GM18502 (cell line): ENCODE results near the gene LINS1.
"Not testable (repeated sequence)": the region's sequence is repeated elsewhere in the genome, so short reads cannot be mapped to it uniquely, and the experiment has no call there.

Experiments
- ATAC-seq: cut with Tn5 transposase; IDR thresholded peaks from one replicate; pipeline ENCODE4 v1.9.1; 2021; ENCODE audit warnings: mild to moderate bottlenecking; ENCODE audit not compliant: unreplicated experiment, poor library complexity

LINS1 gene

DNA sequence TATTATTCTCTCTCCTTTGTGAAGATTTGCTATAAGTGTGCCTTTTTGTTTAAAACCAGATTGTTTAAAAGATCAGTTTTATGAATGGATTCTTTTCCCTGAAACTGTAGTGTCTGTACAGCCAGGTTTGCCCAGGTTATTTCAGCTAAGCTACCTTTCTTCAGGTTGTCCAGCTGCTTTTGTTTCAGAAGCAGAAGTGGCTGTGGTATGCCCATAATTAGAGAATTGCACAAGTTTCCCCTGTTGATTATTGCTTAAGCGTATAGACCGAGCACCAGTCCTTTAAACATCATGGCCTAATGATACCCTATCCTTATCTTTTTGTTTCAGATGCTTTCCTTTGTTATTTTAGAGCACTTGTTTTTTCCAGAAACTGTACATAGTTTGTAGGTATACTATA lies 10.6 kb upstream of the LINS1 start:
- no peak for ATAC-seq

DNA sequence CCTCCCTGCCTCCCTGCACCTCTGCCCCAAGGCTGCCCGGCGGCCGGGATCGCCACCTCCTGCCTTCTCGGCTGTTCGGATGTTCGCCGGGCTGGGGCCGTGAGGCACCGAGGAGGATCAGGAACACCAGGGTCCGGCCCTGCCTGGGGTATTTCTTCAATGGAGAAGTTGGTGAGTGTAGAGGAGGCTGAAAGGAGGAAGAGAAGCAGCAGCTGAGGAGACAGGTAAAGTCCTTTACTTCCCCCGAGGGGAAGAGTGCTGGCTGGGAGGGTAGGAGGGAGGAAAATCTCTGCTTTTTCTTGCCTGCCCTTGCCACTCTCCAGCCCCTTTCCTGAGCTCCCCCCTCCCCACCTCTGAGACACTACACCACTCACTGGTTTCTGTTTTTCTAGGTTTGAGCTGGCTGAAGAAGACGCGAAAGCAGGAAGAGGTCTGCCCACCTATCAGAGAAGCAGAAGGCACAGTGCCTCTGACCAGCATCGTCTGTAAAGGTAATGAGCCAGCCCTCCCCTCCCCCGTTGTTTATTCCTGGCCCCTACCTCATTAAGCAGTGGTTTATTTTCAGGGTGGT lies 924 bp upstream of the LINS1 start:
- ATAC-seq = peak; percentile 47

DNA sequence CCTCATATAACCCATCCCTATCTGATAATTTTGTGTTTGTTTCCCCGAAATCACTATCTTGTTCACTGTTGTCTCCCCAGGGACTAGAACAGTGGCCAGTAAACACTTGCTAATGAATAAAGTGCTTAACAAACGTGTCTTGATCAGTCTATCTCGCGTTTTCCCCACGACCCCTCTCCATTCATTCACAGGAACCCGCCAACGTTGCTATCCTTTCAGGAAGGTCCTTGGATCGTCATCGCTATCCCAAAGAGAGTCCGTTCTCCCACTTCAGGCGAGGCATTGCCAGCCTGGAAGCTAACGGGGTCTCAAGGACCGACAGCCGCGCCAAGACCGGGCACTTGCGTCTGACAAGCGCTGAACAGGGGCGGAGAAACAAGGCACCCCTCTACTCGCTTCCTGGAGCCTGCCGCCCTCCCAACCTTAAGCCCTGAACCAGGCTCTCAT lies 344 bp downstream of the LINS1 start:
- ATAC-seq = peak; percentile 16

DNA sequence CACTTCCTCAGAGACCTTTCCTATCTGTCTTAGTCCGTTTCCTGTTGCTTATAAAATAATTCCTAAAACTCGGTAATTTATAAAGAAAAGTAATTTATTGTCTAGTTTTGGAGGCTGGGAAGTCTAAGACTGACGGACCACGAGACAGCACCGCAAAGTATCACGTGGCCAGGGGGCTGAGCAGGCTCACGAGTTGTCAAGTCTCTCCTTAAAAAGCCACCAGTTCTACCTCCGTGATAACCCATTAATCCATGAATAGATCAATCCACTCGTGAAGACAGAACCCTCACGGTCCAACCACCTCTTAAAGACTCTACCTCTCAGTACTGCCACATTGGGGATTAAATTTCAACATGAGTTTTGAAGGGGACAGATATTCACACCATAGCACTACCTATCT lies 821 bp downstream of the LINS1 start:
- ATAC-seq = no peak

DNA sequence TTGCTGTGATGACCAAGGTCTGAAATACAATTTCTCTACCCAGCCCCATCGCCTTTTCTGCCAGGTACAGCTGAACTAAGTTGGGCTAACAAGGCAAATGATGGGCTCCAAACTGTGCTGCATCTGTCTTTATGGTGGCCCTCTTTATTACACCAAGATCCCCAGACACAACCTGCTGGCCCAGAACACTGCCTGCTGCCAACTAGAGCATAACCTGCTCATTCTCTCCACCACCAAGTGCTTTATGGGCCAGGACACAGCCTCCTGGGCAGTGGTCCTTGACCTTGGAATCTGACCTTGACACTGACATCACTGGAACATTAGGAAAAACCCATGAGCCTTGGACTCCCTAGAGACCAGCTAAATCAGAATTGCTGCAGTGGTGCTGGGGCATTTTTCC lies 3.3 kb downstream of the LINS1 start:
- ATAC-seq = no peak

DNA sequence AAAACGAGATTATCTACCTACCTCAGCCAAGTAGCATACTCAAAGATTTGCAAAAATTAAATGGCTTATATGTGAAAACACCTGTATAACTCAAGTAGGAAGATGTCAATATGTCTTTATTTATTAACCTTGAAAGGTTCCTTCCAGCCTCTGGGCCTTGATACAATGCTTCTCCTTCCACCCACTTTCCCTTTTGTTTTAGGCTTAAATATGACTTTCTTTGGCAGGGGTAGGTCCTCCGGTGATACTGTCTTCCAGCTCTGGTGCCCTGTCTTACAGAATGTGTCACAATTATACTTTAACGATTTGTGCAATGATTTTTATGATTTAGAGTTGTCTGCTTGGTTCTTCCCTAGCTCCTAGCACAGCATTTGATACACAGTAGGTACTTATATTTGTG lies 4.1 kb downstream of the LINS1 start:
- ATAC-seq = no peak

DNA sequence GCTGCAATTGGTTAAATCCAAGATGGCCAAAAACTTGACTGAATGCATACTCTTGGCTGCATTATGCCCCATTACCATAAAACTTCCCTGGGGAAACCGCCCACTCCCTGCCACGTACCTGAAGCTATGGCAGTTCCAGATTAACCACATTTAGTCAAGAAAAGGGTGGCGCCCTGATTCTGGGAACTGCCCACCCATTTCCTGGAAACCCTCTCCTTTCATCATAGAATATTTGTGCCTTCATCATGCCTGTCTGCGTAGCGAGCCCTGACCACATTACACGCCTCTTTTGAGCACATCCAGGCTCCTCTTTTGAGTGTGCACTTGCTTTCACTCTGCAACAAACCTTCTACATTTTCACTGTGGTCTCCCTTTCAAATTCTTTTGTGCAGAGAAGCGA lies 5.2 kb downstream of the LINS1 start:
- ATAC-seq = peak; percentile 88

DNA sequence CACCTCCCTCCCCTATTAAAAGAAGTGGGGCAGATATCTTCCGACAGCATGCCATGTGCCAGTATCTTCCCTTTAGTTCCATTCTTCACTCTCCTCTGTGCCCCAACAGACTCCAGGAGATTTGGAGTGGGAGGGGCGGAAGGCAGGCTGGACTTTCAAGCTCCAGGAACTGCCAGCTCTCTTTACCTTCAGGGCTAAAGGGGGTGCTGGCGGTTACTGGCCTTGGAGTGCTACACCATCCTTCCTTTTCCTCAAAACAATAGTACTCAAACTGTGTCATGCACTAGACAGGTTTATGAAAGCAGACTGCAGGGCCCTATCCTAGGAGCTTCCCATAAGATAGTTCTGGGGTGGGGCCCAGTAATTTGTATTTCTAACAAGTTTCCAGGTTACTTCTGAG lies 6.0 kb downstream of the LINS1 start:
- ATAC-seq = no peak

DNA sequence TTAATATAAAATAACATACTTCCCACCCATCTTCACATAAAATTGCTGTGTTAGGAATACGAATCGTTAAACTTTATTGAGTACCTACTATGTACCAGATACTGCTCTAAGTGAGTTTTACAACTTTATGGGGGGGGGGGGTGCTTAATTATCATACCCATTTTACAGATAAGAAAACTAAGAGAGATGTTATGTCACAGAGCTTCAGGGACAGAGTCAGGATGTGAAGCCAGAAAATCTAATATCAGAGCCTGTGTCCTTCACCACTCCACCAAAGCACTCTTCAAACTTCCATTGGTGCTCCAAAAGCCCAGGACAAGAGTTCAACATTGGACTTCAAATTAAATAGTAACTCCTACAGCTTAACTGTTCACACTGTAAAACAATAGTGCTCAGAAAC lies 8.6 kb downstream of the LINS1 start:
- ATAC-seq = no peak

DNA sequence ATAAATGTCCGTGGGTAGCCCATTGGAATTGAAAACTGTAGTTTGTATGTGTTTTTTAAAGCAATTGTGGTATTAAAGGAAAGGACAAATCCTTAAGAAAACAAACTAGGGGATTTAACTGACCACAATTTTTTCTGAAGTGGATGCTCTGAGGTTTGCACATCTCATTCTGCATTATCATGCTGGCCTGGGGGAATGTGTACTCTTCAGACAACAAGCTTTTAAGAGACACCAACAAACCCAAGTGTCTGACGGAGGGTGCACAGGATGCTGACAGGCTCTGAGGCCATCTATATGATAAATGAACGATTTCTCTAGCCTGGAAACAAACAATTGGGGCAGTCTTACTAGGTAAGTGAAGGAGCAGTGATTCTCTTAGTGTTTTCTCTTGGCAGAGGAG lies 9.1 kb downstream of the LINS1 start:
- no peak for ATAC-seq

DNA sequence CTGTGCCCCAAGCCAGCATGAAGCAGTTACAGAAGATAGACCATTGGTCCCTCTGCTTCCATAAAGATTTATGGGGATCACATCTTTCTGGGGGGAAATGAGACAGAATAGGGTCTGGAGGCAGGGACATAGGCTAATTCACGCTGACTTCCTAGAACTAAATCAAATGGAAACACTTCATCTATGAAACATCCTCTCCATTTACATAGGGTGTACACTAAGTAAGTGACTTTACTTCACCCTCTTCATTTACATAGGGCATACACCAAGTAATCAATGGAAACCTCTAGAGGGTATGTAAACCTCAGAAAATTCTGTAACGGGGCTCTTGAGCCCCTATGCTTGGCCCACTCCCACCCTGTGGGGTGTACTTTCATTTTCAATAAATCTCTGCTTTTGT lies 10.1 kb downstream of the LINS1 start:
- no peak for ATAC-seq

DNA sequence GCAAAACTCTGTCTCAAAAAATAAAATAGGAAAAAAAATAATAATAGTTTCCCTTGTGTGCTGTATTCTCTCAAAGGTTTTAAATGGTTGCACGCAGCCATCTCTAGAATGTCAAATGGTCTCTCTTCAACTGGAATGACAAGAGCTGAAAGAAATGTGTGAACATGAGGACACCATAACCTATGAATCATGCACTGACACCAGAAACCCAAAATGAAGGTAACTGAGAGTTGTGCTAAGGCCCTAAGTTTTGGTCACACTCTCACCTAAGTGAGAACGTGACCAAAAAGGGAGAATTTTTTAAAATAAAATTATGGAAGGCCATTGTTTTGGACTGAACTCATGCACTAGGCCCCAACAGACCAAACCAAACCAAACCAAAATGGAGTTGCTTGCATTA lies 10.8 kb downstream of the LINS1 start:
- not testable (repeated sequence) for ATAC-seq

DNA sequence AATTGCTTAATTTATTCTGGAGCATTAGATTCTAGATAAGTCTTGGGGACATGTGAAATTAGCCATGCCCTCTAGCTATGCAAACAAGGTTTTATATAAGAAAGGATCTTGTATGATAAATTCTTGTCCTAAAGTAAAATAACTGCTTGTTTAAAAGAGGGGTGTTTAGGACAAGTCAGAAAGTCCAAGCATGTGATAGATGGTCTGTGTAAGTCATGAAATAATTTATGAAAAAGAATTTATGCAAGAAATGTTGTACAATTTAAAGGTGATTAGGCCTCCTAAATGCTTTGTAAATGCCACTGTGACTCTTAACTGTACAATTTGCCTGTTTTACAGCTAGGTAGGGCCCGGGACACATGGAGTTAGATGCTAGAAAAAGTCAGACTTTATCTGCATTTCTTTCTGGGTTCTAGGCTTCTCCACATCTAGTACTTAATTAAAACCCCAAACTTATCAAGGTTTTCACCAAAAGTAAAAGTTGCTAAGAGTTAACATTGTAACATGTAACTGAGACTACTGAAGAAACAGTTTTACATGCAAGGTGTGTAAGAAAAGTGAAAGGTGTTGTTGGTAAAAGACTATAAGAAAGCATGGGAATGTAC lies 13.2 kb downstream of the LINS1 start:
- ATAC-seq = no peak

DNA sequence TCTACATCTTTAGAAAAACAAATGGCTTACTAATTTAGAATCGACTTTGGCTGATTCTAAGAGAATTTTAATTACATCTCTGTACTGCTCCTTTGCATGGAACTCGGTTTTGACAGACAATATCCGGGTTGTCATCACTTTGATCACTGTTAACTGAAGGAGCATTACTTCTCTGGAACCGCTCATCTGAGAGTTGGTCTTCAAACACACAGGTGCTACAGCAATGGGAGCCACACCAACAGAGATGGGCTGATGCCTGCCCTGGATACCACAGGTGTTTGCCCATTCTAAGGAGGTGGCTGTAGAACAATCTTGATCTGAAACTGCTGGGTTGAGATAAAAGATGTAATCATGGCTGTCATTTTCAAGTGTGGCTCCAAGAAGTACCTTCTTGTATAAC lies 21.6 kb downstream of the LINS1 start:
- no peak for ATAC-seq

DNA sequence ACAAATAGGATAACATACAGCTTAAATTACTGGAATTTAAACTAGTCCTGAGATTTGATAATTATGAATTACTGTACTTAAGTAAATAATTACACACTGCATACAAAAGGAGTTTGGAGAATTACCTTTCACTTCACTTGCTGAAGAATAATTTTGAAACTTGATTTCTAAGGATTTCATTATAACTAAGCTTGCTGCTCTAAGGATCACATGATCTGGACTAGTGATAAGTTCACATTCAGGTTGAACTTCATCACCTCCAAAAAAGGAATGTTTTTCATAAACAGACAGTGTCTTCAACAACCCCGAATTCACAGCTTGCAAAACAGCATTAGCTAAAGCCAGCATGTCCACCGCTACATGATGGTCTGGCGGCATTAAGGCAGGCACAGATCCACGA lies 28.5 kb downstream of the LINS1 start:
- no peak for ATAC-seq

DNA sequence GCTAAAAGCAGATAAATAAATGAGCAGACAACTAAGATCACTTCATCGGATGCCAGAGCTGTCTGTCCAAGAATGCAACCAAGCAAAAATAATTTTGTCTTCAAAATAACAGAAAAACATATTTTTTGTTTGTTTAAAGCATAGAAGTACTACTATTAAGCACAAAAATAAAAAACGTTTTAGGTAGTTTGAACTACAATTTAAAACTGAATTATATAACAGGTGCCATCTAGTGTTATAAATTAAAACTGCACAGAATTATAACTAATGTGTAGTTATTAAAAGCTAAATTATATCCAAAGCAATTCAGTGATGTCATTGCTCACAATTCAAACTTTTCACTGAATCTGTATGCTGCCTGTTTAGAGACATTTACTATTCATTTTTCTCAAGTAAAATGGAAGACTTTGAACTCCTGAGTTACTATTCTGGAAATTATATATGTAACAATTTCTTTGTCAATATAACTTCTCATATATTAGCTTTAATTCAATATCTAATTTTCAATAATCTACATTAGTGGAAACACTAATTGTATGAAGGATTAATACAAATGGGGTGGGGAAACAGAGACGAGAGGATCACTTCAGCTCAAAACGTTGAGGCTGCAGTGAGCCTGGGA lies 29.5 kb downstream of the LINS1 start:
- no peak for ATAC-seq

DNA sequence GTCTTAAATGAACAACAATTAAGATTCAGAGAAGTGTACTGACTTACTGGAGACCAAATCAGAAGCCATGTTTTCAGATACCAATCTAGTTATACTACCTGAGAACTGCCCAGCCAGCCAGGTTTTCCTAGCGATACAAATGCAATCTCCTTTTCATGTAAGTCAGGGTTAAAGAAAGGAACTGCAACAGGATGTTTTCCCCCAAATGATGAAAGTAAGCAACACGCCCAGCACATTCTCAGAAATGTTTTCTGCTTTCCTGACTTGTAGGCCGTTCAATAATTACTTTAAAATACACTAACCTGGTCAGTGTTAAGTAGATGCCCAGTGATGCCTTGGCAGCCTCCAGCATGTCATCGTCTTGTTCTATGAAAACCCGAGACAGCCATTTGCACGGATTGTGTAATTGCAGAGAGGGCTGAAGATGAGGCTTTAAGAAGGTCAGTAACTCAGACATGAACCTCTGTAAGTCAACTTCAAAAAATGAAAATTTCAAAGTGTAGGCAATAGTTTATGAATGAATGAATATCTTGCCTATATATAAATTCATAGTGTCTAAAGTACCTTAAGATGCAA lies 30.3 kb downstream of the LINS1 start:
- no peak for ATAC-seq

DNA sequence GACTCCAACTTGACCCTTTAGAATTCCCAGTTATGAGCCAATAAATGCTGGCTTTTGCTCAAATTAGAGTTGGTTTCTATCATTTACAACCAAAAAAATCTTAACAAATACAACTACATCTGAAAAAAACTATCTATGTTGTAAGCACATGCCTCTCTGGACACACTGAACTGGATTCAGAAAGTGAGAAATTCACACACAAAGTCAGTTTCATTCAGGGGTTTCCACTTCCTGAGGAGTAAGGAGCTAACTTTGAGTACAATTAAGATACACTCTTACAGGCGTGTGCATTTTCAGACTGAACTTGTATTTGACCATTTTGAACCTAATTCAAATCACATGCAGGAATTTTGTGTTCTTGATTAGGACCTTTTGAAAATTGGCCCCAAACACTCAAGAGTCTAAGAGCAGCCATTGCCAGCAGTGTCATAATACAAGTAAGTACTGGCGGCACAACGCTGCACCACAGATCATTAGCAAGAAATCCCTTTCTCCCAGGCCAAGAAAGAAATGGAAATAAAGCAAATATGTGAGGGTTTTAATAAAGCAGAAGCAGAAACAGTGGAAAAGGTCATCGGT lies 31.2 kb downstream of the LINS1 start:
- ATAC-seq = peak; percentile 90

DNA sequence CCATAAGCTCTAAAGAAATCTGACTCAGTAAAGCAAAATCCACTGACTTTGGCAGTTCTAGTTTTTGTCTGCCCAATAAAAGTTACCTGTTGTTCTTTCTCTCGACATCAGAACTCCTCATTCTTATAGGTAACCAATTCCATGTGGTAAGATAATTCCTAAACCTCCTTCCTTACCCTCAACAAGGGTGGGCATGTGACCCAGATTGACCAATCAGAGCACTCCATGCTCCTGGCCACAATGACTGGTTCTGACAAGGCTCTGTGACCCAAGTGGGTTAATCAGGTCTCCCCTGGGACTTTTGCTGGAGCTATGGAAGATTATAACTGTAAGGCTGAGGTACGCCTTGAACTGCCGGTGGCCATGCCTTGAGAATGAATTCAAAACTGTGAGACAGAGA lies 31.7 kb downstream of the LINS1 start:
- peak; percentile 22 for ATAC-seq

DNA sequence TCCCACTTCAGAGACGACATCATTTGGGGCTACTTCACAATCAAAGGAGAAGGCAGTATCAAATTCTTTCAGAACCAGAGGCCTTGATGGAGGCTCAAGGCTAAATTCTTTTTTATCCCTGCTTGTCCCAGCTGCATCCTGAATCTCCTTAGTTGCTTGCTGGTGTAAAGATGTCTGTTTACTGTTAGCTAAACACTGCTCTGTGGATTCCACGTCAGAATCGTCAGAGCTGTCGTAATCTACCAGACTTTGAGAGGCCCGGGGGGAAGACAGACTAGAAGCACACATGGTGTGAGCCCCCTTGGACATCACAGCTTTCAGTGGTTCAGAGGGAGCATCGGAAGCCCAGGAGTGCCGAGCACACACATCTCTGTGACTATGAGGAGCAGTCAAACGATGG lies 32.6 kb downstream of the LINS1 start:
- ATAC-seq = no peak

DNA sequence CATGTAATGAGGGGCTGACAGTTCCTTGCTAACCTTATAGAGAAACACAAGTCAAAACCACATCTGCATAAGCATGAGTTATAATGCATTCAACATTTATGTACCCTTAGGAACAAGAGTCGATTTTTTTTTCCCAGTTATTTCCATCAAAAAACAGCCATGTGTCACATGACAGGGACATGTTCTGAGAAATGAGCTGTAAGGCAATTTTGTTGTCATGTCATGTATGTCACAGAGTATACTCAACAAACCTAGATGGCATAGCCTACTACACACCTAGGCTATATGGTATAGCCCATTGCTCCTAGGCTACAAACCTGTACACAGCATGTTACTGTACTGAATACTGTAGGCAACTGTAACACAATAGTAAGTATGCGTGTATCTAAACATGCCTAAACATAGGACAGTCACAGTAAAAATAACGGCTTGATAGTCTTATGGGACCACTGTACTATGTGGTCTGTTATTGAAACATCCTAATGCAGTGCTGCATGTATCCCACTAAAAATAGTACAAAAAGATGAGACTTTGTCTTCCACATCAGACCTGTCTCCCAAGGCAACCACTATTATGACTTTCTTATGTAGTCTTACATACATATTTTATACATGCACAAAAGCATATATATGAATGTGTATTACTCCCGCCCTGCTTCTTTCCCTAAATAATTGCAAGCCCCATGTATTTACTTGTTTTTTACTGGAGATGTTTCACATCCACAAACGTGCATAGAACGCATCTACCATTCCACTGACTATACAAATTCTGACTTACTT lies 34.9 kb downstream of the LINS1 start:
- ATAC-seq = no peak
